ENCODE data around the gene KCNH4. TPM values are rescaled to one million over a fixed set of nuclear protein-coding genes. Genes with fewer than 3 reads are reported as not detected.

The KCNH4 gene
- polyA plus RNA-seq, 3 donors = 0.05 TPM; not detected in 2

DNA sequence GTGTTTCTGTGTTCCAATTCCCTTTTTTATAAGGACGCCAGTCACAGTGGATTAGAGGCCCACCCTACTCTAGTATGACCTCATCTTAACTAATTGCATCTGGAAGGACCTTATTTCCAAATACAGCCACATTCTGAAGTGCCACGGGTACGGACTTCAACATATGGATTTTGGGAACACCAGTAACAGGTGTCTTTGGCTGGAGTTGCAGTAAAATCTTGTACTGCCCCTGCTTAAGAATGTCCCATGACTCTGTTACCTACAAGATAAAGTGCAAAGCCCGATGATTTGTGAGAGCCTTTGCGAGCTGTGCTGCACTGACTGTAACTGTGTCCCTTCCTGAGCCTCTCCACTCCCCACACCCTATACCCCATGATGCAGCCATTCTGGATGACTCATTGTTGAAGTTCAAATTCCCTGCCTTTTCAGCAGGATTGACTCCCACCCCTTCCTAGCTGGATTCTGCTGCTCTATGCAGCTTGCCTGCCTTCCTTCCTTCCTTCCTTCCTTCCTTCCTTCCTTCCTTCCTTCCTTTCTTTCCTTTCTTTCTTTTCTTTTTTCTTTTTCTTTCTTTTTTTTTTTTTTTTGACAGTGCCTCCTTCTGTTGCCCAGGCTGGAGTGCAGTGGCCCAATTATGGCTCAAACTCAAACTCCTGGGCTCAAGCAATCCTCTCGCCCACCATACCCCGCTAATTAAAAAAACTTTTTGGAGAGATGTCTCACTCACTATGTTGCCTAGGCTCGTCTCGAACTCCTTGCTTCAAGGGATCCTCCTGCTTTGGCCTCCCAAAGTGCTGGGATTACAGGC, 2.2 kb upstream of the KCNH4 start:
- peak overlapping the region; percentile 87 to 95 for H3K4me3 Mint-ChIP-seq
- Histone ChIP-seq H4K20me1 (ENCODE audit: insufficient read depth, low read length) (peaks cover 3% of the 10 kb centered on the region), H3K9me3 (replicated peaks in 1 of 2; ENCODE audit: control insufficient read depth in 1 of 2, insufficient read depth in 1 of 2, low read length in 2 of 2) (peaks cover 0 to 14% of the 10 kb centered on the region in 2 donors), H3K4me1 (ENCODE audit: control insufficient read depth in 1 of 2, insufficient read depth in 2 of 2, low read length in 2 of 2) (peaks cover 74 to 85% of the 10 kb centered on the region in 2 donors), H3K27ac (ENCODE audit: low read depth in 1 of 2, low read length in 2 of 2) (peak overlapping the region; percentile 74 to 88), H3K36me3 (replicated peaks in 1 of 2; ENCODE audit: control insufficient read depth in 1 of 2, insufficient read depth in 2 of 2, low read length in 2 of 2) (no peaks in the 10 kb centered on the region), H3K4me2 (replicated peaks; ENCODE audit: extremely low read depth, low read length, poor library complexity, severe bottlenecking) (peak overlapping the region; percentile 94), H2AFZ (ENCODE audit: insufficient read depth, low read depth, low read length, poor library complexity, severe bottlenecking) (peak overlapping the region; percentile 95), H3K4me3 (replicated peaks in 1 of 3; ENCODE audit: low read depth in 2 of 3, low read length in 3 of 3) (peak overlapping the region; percentile 41 to 89 (median 68)), H3K27me3 (ENCODE audit: control insufficient read depth in 2 of 2, insufficient read depth in 2 of 2, low read length in 2 of 2) (peaks cover 8 to 35% of the 10 kb centered on the region in 2 donors), H3K9ac (ENCODE audit: insufficient read depth, low read length, poor library complexity, severe bottlenecking) (peak overlapping the region; percentile 64), H3K79me2 (ENCODE audit: insufficient read depth, low read length) (no peaks in the 10 kb centered on the region)
- intact Hi-C loops (cut with micrococcal nuclease) = loop anchor here in 1 of 2 donors (10.0 kb wide), 1 partner anchor 158 kb away; the partner anchor contains the start of gene NKIRAS2
- H3K4me1 Mint-ChIP-seq = peaks cover 74% of the 10 kb centered on the region
- H3K27ac Mint-ChIP-seq = peak overlapping the region; percentile 86 to 93 (median 92)
- DNase-seq = peak in 2 of 3 donors; percentile 13 to 54
- H3K36me3 Mint-ChIP-seq = peaks cover 0 to 3% of the 10 kb centered on the region in 2 donors
- H3K9me3 Mint-ChIP-seq = peaks cover 0 to 14% (median 8%) of the 10 kb centered on the region in 7 donors
- peaks cover 32 to 38% (median 35%) of the 10 kb centered on the region in 3 donors for H3K27me3 Mint-ChIP-seq (ENCODE audit: low read depth in 3 of 3)
- TF ChIP-seq, protein P1, sequence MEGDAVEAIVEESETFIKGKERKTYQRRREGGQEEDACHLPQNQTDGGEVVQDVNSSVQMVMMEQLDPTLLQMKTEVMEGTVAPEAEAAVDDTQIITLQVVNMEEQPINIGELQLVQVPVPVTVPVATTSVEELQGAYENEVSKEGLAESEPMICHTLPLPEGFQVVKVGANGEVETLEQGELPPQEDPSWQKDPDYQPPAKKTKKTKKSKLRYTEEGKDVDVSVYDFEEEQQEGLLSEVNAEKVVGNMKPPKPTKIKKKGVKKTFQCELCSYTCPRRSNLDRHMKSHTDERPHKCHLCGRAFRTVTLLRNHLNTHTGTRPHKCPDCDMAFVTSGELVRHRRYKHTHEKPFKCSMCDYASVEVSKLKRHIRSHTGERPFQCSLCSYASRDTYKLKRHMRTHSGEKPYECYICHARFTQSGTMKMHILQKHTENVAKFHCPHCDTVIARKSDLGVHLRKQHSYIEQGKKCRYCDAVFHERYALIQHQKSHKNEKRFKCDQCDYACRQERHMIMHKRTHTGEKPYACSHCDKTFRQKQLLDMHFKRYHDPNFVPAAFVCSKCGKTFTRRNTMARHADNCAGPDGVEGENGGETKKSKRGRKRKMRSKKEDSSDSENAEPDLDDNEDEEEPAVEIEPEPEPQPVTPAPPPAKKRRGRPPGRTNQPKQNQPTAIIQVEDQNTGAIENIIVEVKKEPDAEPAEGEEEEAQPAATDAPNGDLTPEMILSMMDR (IDR thresholded peaks at IDR 0.05) = no peak
- 54% methylated on average over 8 of the region's 9 CpGs for WGBS (ENCODE audit: insufficient coverage)

DNA sequence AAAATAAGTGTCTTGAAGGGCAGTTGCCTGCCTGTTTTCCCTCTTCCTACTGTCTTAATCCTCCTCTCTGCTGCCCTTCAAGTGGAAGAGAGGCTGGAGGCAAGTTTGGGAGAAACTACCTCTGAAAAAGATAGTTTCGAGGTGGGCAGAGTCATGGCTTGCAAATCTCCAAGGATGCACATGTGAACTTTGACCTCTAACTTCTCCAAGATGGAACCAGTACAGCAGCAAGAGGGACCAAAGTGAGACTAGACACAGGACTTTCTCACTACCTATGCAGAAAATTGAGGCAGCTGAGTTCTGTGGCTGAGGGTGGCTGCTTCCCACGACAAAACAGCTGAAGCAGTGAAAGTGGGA, 887 bp upstream of the KCNH4 start:
- no peak overlapping the region for H3K4me3 ChIP-seq (replicated peaks in 1 of 3; ENCODE audit: low read depth in 2 of 3, low read length in 3 of 3)
- intact Hi-C loops (cut with micrococcal nuclease) = loop anchor here in 1 of 2 donors (10.0 kb wide), 1 partner anchor 157 kb away; the partner anchor contains the start of gene NKIRAS2
- H3K27me3 ChIP-seq (ENCODE audit: control insufficient read depth in 2 of 2, insufficient read depth in 2 of 2, low read length in 2 of 2) = peaks cover 8 to 39% of the 10 kb centered on the region in 2 donors
- H3K36me3 Mint-ChIP-seq = peaks cover 0 to 3% of the 10 kb centered on the region in 2 donors
- H3K9ac ChIP-seq (ENCODE audit: insufficient read depth, low read length, poor library complexity, severe bottlenecking) = no peak overlapping the region
- no peak overlapping the region for H3K4me2 ChIP-seq (replicated peaks; ENCODE audit: extremely low read depth, low read length, poor library complexity, severe bottlenecking)
- H3K9me3 Mint-ChIP-seq = peaks cover 0 to 14% (median 8%) of the 10 kb centered on the region in 7 donors
- peak overlapping the region in 1 of 2 donors; percentile 63 for H3K4me3 Mint-ChIP-seq
- peaks cover 3% of the 10 kb centered on the region for H4K20me1 ChIP-seq (ENCODE audit: insufficient read depth, low read length)
- peaks cover 36 to 43% (median 38%) of the 10 kb centered on the region in 3 donors for H3K27me3 Mint-ChIP-seq (ENCODE audit: low read depth in 3 of 3)
- no peak overlapping the region for H2AFZ ChIP-seq (ENCODE audit: insufficient read depth, low read depth, low read length, poor library complexity, severe bottlenecking)
- peaks cover 64% of the 10 kb centered on the region for H3K4me1 Mint-ChIP-seq
- DNase-seq = no peak
- TF ChIP-seq, protein P1 (IDR thresholded peaks at IDR 0.05) = no peak
- WGBS (ENCODE audit: insufficient coverage) = 80% methylated on average over 1 of the region's 2 CpGs
- H3K4me1 ChIP-seq (ENCODE audit: control insufficient read depth in 1 of 2, insufficient read depth in 2 of 2, low read length in 2 of 2) = peaks cover 63 to 75% of the 10 kb centered on the region in 2 donors
- no peak overlapping the region for H3K27ac Mint-ChIP-seq
- no peaks in the 10 kb centered on the region for H3K36me3 ChIP-seq (replicated peaks in 1 of 2; ENCODE audit: control insufficient read depth in 1 of 2, insufficient read depth in 2 of 2, low read length in 2 of 2)
- no peak overlapping the region for H3K27ac ChIP-seq (ENCODE audit: low read depth in 1 of 2, low read length in 2 of 2)
- H3K79me2 ChIP-seq (ENCODE audit: insufficient read depth, low read length) = no peaks in the 10 kb centered on the region
- peaks cover 0 to 14% of the 10 kb centered on the region in 2 donors for H3K9me3 ChIP-seq (replicated peaks in 1 of 2; ENCODE audit: control insufficient read depth in 1 of 2, insufficient read depth in 1 of 2, low read length in 2 of 2)

All from CD14-positive monocyte (primary cell).